K562 (cell line): ENCODE measurements around the gene GPATCH11. TPM values are rescaled to one million over a fixed set of nuclear protein-coding genes. Genes with fewer than 3 reads are reported as not detected.

Experiments used
- CBFA2T2 ChIP-seq: fragments of 450-650 bp; conservative IDR thresholded peaks from 2 replicates; pipeline ENCODE4 v1.6.1; 2017; ENCODE audit warnings: mild to moderate bottlenecking
- CC2D1A ChIP-seq: fragments of 450-650 bp; IDR thresholded peaks from 2 replicates; pipeline ENCODE4 v1.6.1; 2017; ENCODE audit warnings: mild to moderate bottlenecking
- CHD1 ChIP-seq: fragments of 200-600 bp; sonication (generic); IDR thresholded peaks from one replicate; pipeline ENCODE4 v1.6.1; 2012; ENCODE audit warnings: mild to moderate bottlenecking, moderate library complexity, low read length, inconsistent platforms
- EHMT2 ChIP-seq: fragments of 450-650 bp; IDR thresholded peaks from 2 replicates; pipeline ENCODE4 v1.6.1; 2018; ENCODE audit warnings: antibody characterized with exemption
- NFE2L1 ChIP-seq: fragments of 450-650 bp; IDR thresholded peaks from 2 replicates; pipeline ENCODE4 v1.6.1; 2016; ENCODE audit warnings: missing genetic modification characterization, low read depth, mild to moderate bottlenecking, missing compliant biosample characterization, moderate library complexity, borderline replicate concordance
- RAD21 ChIP-seq, 2 experiments: fragments of 250-450 bp in 1 of 2; fragments of 450-650 bp in 1 of 2; sonication (Bioruptor Pico) in 1 of 2; formaldehyde crosslinking in 1 of 2; IDR thresholded peaks in 1 of 2; conservative IDR thresholded peaks in 1 of 2; 2 replicates each; pipeline versions ENCODE4 v1.4.0 to v1.8.0; 2020 to 2022; ENCODE audit warnings: mild to moderate bottlenecking in 2 of 2, moderate library complexity in 1 of 2
- RBM34 ChIP-seq: fragments of 200-400 bp; formaldehyde crosslinking; IDR thresholded peaks from 2 replicates; pipeline ENCODE4 v1.6.1; 2018; ENCODE audit warnings: low read length, borderline replicate concordance; ENCODE audit not compliant: insufficient read depth
- RHOXF2B ChIP-seq: fragments of 250-450 bp; sonication (Bioruptor Pico); conservative IDR thresholded peaks from 2 replicates; pipeline ENCODE4 v1.5.1; 2021
- SP1 ChIP-seq: sonication (generic); formaldehyde crosslinking; IDR thresholded peaks from 2 replicates; pipeline ENCODE4 v1.8.1; 2022; ENCODE audit warnings: mild to moderate bottlenecking, missing genetic modification reagents
- SPI1 ChIP-seq: IDR thresholded peaks from 2 replicates; pipeline ENCODE4 v1.6.1; 2011; ENCODE audit warnings: low read depth, low read length, control low read depth, borderline replicate concordance
- SRSF7 ChIP-seq: fragments of 200-400 bp; formaldehyde crosslinking; optimal IDR thresholded peaks from 2 replicates; pipeline ENCODE3; 2017; ENCODE audit warnings: mild to moderate bottlenecking, low read depth, low read length
- SUPT5H ChIP-seq: fragments of 450-650 bp; IDR thresholded peaks from 2 replicates; pipeline ENCODE4 v1.6.1; 2016
- ZFX ChIP-seq: sonication (generic); formaldehyde crosslinking; IDR thresholded peaks from 2 replicates; pipeline ENCODE4 v1.8.0; 2022; ENCODE audit warnings: mild to moderate bottlenecking, missing genetic modification reagents, moderate library complexity
- ZNF124 ChIP-seq: sonication (generic); formaldehyde crosslinking; IDR thresholded peaks from 2 replicates; pipeline ENCODE4 v1.8.1; 2022; ENCODE audit warnings: missing genetic modification reagents
- ZNF23 ChIP-seq: fragments of 250-450 bp; sonication (Bioruptor Pico); IDR thresholded peaks from 2 replicates; pipeline ENCODE4 v1.4.0; 2020; ENCODE audit warnings: mild to moderate bottlenecking
- ZNF24 ChIP-seq: fragments of 450-650 bp; IDR thresholded peaks from 2 replicates; pipeline ENCODE4 v1.6.1; 2016
- polyA plus RNA-seq, 8 experiments: library from polyadenylated mRNA; depleted of rRNA in 4 of 8; stranded (reverse) in 5 of 8; unstranded in 3 of 8; fragments of >200 nt; fragmentation: Nextera tagmentation in 2 of 8; fragmentation: Illumina TruSeq in 1 of 8; extraction: Ambion mirVana in 2 of 8; extraction: Trizol in 1 of 8; gene quantifications; 2 replicates each; pipeline versions ENCODE4 v1.2.1 to v1.2.3, GENCODE V29; 2011 to 2014; ENCODE audit warnings: inconsistent platforms in 1 of 8, missing spikeins in 1 of 8
- total RNA-seq, 7 experiments: library from RNA; depleted of rRNA in 6 of 7; stranded (reverse); fragments of >200 nt in 6 of 7; fragmentation: Illumina TruSeq in 2 of 7; extraction: Trizol in 2 of 7; gene quantifications; 2 replicates each; pipeline versions ENCODE4 v1.2.1 to v1.2.3, GENCODE V29; 2011 to 2021; ENCODE audit warnings: low replicate concordance in 1 of 7
- TF ChIP-seq, protein P1 (sequence below): fragments of 450-650 bp; formaldehyde crosslinking; conservative IDR thresholded peaks from 2 replicates; pipeline ENCODE4 v1.4.0; 2022; ENCODE audit warnings: mild to moderate bottlenecking, missing genetic modification characterization
- TF ChIP-seq, protein P2 (sequence below): fragments of 200-400 bp; formaldehyde crosslinking; IDR thresholded peaks from 2 replicates; pipeline ENCODE4 v1.6.1; 2017; ENCODE audit warnings: mild to moderate bottlenecking, low read depth, low read length, moderate library complexity
- TF ChIP-seq, protein P3 (sequence below): fragments of 250-450 bp; sonication (Bioruptor Pico); IDR thresholded peaks from 2 replicates; pipeline ENCODE4 v1.5.1; 2021; ENCODE audit warnings: mild to moderate bottlenecking
- TF ChIP-seq, protein P4 (sequence below): fragments of 250-450 bp; sonication (Bioruptor Pico); IDR thresholded peaks from 2 replicates; pipeline ENCODE4 v1.5.0; 2021
- TF ChIP-seq, protein P5 (sequence below): fragments of 250-450 bp; sonication (Bioruptor Pico); IDR thresholded peaks from 2 replicates; pipeline ENCODE4 v1.8.0; 2021; ENCODE audit warnings: moderate library complexity, mild to moderate bottlenecking, inconsistent platforms

Gene GPATCH11
- total and polyA plus RNA-seq, 9 of the 15 experiments (the other 6 are each of a cell fraction or from before 2014, with no cell fraction given) = 7.9 to 23.9 (median 15.2) TPM

DNA sequence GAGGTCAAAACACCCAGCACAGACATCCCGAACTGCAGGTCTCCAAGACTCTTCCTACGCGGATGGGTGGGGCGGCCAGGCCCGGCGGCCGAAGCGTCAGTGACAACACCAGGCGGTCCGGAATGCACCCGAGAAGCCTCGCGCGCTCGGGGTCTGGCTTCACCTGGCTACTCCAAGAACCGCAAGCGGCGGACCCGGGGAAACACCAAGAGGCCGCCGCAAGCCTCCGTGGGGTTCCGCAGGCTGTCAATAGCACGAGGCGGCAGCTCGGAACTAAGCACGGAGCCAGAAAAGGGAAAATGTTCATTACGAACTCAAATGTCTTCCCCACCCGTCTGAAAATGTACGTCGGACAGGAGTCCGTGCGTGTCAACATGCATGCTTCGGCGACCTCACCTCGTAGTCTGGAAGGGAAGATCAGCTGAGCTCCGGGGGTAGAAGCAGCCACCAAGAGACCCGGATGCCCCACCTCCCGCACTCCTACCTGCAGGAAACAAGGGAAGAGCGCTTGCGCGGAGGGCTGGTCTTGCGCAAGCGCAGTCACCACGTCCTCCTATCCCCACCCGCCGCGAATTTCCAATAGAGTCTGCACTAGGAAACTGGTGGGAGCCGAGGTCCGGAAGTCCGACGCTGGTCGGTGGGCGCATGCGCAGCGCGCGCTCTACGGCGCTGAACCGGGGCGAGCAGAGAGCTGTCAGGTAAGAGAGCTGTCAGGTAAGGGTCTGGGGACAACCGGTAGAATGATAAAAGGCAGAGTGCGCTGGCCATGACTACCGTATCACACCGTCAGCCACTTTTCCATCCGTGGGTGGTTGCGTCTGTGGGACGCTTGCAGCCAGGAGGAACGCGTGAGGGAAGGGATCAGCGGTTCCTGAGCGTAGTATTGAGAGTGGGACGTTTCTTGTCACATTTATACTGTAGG is at the start of gene GPATCH11, which contains the start of gene HEATR5B (continued):
- TF ChIP-seq, protein P1, sequence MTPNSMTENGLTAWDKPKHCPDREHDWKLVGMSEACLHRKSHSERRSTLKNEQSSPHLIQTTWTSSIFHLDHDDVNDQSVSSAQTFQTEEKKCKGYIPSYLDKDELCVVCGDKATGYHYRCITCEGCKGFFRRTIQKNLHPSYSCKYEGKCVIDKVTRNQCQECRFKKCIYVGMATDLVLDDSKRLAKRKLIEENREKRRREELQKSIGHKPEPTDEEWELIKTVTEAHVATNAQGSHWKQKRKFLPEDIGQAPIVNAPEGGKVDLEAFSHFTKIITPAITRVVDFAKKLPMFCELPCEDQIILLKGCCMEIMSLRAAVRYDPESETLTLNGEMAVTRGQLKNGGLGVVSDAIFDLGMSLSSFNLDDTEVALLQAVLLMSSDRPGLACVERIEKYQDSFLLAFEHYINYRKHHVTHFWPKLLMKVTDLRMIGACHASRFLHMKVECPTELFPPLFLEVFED (CRISPR knock-in tag) = no peak
- TF ChIP-seq ZNF124 (CRISPR knock-in tag) (no peak), RBM34 (no peak), RAD21 (CRISPR knock-in tag; conservative IDR thresholded peaks at IDR 0.05 in 1 of 2, IDR thresholded peaks at IDR 0.05 in 1 of 2) (no peak), ZNF24 (no peak), EHMT2 (no peak), SP1 (CRISPR knock-in tag) (peak; percentile 48; the same call in 1 of the 2 replicates), RHOXF2B (CRISPR knock-in tag) (no peak), CHD1 (no peak), ZNF23 (CRISPR knock-in tag) (no peak), SPI1 (no peak), CC2D1A (no peak; the same call in 1 of the 2 replicates), ZFX (CRISPR knock-in tag) (peak; percentile 75), NFE2L1 (tag) (no peak), SRSF7 (no peak), SUPT5H (peak; percentile 85), CBFA2T2 (no peak)
- TF ChIP-seq, protein P2, sequence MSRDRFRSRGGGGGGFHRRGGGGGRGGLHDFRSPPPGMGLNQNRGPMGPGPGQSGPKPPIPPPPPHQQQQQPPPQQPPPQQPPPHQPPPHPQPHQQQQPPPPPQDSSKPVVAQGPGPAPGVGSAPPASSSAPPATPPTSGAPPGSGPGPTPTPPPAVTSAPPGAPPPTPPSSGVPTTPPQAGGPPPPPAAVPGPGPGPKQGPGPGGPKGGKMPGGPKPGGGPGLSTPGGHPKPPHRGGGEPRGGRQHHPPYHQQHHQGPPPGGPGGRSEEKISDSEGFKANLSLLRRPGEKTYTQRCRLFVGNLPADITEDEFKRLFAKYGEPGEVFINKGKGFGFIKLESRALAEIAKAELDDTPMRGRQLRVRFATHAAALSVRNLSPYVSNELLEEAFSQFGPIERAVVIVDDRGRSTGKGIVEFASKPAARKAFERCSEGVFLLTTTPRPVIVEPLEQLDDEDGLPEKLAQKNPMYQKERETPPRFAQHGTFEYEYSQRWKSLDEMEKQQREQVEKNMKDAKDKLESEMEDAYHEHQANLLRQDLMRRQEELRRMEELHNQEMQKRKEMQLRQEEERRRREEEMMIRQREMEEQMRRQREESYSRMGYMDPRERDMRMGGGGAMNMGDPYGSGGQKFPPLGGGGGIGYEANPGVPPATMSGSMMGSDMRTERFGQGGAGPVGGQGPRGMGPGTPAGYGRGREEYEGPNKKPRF = no peak
- TF ChIP-seq, protein P3, sequence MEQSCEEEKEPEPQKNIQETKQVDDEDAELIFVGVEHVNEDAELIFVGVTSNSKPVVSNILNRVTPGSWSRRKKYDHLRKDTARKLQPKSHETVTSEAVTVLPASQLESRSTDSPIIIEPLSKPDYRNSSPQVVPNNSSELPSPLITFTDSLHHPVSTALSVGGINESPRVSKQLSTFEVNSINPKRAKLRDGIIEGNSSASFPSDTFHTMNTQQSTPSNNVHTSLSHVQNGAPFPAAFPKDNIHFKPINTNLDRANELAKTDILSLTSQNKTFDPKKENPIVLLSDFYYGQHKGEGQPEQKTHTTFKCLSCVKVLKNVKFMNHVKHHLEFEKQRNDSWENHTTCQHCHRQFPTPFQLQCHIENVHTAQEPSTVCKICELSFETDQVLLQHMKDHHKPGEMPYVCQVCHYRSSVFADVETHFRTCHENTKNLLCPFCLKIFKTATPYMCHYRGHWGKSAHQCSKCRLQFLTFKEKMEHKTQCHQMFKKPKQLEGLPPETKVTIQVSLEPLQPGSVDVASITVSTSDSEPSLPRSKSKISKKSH (CRISPR knock-in tag) = no peak
- TF ChIP-seq, protein P4, sequence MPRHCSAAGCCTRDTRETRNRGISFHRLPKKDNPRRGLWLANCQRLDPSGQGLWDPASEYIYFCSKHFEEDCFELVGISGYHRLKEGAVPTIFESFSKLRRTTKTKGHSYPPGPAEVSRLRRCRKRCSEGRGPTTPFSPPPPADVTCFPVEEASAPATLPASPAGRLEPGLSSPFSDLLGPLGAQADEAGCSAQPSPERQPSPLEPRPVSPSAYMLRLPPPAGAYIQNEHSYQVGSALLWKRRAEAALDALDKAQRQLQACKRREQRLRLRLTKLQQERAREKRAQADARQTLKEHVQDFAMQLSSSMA (CRISPR knock-in tag) = no peak
- TF ChIP-seq, protein P5, sequence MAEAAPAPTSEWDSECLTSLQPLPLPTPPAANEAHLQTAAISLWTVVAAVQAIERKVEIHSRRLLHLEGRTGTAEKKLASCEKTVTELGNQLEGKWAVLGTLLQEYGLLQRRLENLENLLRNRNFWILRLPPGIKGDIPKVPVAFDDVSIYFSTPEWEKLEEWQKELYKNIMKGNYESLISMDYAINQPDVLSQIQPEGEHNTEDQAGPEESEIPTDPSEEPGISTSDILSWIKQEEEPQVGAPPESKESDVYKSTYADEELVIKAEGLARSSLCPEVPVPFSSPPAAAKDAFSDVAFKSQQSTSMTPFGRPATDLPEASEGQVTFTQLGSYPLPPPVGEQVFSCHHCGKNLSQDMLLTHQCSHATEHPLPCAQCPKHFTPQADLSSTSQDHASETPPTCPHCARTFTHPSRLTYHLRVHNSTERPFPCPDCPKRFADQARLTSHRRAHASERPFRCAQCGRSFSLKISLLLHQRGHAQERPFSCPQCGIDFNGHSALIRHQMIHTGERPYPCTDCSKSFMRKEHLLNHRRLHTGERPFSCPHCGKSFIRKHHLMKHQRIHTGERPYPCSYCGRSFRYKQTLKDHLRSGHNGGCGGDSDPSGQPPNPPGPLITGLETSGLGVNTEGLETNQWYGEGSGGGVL (CRISPR knock-in tag) = no peak
